IPS DF 6.9 (cell line): Measurements from ENCODE around the gene RANGRF.

Experiments
- DNase-seq: peaks from one replicate; pipeline ENCODE4 v3.0.0-alpha.2; 2013; ENCODE audit warnings: low read depth, low spot score
- H3K27ac ChIP-seq: one replicate; pipeline ENCODE4 v1.5.1; 2013; ENCODE audit warnings: low read length, control low read depth
- H3K27me3 ChIP-seq: 2 replicates; pipeline ENCODE4 v1.6.1; 2013; ENCODE audit warnings: mild to moderate bottlenecking, low read length; ENCODE audit not compliant: control insufficient read depth, insufficient read depth
- H3K36me3 ChIP-seq: 2 replicates; pipeline ENCODE4 v1.6.1; 2013; ENCODE audit warnings: low read length; ENCODE audit not compliant: control insufficient read depth, insufficient read depth
- H3K4me1 ChIP-seq: 2 replicates; pipeline ENCODE4 v1.6.1; 2013; ENCODE audit warnings: low read length; ENCODE audit not compliant: control insufficient read depth, insufficient read depth
- H3K4me3 ChIP-seq: 2 replicates; pipeline ENCODE4 v1.5.1; 2013; ENCODE audit warnings: mild to moderate bottlenecking, low read length
- H3K9me3 ChIP-seq: 2 replicates; pipeline ENCODE4 v1.6.1; 2013; ENCODE audit warnings: low read length, inconsistent platforms; ENCODE audit not compliant: control insufficient read depth, insufficient read depth
- WGBS: extraction: QIAGEN DNeasy Blood & Tissue Kit; methylation state at CpG from one replicate; pipeline ENCODE4 v1.1.7; 2013; ENCODE audit warnings: mixed read lengths, missing lambda C conversion rate; ENCODE audit not compliant: insufficient read length, insufficient coverage; 5-methylcytosine and 5-hydroxymethylcytosine counted together

Gene RANGRF

DNA sequence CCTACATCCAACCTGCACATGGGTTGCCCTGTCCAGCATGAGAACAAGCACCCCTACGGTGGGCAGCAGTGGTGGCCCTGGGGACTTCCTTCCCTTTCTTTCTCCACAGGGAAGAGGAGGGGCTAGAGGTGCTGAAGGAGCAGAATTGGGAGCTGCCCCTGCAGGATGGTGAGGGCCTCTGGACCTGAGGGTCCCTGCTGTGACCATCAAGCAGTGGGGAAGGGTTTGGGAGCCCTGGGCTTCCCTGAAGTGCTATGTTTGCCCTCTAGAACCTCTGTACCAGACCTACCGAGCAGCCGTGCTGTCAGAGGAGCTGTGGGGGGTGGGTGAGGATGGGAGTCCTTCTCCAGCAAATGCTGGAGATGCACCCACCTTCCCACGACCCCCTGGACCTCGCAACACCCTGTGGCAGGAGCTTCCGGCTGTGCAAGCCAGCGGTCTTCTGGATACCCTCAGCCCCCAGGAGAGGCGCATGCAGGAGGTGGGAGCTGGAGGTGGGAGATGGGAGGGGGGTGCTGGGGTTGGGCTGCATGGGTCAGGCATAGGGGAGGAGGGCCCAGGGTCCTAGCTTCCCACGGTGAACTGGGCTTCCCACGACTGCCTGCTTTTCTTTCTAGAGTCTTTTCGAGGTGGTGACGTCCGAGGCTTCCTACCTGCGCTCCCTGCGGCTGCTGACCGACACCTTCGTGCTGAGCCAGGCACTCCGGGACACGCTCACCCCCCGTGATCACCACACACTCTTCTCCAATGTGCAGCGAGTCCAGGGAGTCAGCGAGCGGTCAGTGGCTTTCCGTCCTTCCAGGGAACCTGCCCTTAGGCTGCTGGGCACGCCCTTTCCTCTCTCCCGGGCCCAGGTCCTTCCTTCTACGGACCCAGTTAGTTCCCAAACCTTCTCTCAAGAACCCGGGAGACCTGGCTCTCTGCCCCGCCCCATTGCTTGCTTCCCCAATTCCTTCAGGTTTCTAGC lies 26.6 kb downstream of the RANGRF start:
- Histone ChIP-seq H3K27ac (no peak overlapping the region), H3K27me3 (no peaks in the 10 kb centered on the region; the same call in 1 of the 2 replicates), H3K36me3 (no peaks in the 10 kb centered on the region), H3K4me1 (peaks cover 5% of the 10 kb centered on the region), H3K4me3 (peak overlapping the region; percentile 38; the same call in 1 of the 2 replicates), H3K9me3 (no peaks in the 10 kb centered on the region)
- WGBS: no CpG with 5 or more reads among the region's 29 CpGs
- DNase-seq: no peak

DNA sequence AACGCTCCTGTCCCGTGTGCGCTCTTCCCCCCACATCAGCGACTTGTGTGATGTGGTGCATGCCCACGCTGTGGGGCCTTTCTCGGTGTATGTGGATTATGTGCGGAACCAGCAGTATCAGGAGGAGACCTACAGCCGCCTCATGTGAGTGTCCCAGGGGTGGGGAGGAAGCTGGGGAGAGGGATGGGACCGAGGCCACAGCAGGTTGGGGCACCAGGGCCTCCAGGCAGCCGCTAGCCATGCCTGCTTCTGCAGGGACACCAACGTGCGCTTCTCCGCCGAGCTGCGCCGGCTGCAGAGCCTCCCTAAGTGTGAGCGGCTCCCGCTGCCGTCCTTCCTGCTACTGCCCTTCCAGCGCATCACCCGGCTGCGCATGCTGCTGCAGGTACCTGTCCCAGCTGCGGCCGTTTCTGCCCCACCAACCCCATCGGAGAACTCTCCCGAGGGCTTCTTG lies 27.3 kb downstream of the RANGRF start:
- no peaks in the 10 kb centered on the region for H3K36me3 ChIP-seq
- no CpG with 5 or more reads among the region's 26 CpGs for WGBS
- no peak for DNase-seq
- no peak overlapping the region for H3K27ac ChIP-seq
- H3K27me3 ChIP-seq: no peaks in the 10 kb centered on the region; the same call in 1 of the 2 replicates
- peaks cover 5% of the 10 kb centered on the region for H3K4me1 ChIP-seq
- peak overlapping the region; percentile 38; the same call in 1 of the 2 replicates for H3K4me3 ChIP-seq
- H3K9me3 ChIP-seq: no peaks in the 10 kb centered on the region

DNA sequence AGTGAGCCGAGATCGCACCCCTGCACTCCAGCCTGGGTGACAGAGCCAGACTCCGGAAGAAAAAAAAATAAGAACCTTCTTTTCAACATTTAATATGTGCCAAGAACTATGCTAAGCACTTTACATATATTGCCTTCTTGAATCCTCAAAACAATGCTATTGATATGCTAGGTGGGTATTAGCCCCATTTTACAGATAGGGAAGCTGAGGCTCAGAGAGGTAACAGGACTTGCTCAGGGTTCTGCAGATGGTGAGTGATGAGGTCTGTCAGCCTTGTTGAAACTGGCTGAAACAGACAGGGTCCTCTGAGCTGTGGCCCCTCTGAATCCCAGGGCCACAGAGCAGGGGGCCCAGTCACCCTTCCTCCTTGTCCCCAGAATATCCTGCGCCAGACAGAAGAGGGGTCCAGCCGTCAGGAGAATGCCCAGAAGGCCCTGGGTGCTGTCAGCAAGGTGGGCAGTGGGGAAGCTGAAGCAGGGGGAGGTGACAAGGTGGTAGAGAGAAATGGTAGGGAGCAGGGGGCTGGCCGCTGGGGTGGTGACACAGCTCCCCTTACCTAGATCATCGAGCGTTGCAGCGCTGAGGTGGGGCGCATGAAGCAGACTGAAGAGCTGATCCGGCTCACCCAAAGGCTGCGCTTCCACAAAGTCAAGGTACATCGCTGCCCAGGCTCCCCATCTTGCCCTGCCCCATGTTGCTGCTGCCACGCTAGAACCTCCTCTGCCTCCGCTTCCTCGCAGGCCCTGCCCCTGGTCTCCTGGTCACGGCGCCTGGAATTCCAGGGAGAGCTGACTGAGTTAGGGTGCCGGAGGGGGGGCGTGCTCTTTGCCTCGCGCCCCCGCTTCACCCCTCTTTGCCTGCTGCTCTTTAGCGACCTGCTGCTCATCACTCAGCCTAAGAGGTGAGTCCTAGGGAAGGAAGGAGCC lies 29.8 kb downstream of the RANGRF start:
- Histone ChIP-seq H3K27me3 (no peaks in the 10 kb centered on the region; the same call in 1 of the 2 replicates), H3K4me1 (peaks cover 5% of the 10 kb centered on the region), H3K36me3 (no peaks in the 10 kb centered on the region), H3K9me3 (no peaks in the 10 kb centered on the region), H3K27ac (no peak overlapping the region), H3K4me3 (no peak overlapping the region)
- DNase-seq: no peak
- no CpG with 5 or more reads among the region's 24 CpGs for WGBS

DNA sequence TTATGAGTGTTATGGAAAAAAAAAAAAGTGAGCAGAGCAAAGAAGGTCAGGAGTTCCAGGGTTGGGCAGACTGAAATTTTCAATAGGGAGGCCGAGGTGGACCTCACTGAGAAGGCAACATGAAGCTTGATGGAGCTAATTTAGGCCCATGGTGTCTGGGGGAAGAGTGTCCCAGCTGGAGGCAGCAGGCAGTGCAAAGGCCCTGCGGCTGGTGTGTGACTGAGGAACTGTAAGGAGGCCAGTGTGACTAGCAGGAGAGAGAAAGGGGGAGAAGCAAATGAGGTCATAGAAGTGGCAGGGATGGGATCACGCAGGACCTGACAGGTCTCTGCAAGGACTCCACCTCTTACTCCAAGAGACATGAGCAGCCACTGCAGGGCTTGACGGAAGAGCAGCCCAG lies 31.8 kb downstream of the RANGRF start:
- H3K36me3 ChIP-seq: no peaks in the 10 kb centered on the region
- no CpG with 5 or more reads among the region's 4 CpGs for WGBS

DNA sequence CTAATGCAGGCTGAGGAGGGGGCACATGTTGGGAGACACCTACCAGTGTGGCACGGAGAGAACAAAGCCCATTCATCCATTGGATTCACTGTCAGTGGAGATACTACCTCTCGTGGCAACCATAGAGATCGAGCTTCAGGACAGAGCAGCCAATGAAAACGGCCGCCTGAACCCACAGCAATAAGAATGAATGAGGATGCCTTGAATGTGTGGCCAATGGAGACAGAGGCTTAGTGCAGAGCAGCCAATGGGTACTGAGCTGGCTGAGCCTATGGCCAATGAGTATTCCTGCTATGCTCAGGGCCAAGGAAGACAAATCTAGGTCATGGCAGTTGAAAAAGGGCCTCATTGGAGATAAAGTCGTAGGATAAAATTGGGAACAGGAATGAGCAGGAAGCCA lies 32.5 kb downstream of the RANGRF start:
- Histone ChIP-seq H3K9me3 (no peaks in the 10 kb centered on the region), H3K27me3 (no peaks in the 10 kb centered on the region; the same call in 1 of the 2 replicates), H3K4me3 (no peak overlapping the region), H3K27ac (no peak overlapping the region), H3K36me3 (no peaks in the 10 kb centered on the region), H3K4me1 (no peaks in the 10 kb centered on the region)
- no CpG with 5 or more reads among the region's 6 CpGs for WGBS
- no peak for DNase-seq

More for the DNA sequence above, 31.8 kb downstream of the RANGRF start:
- Histone ChIP-seq H3K4me3 (no peak overlapping the region), H3K27me3 (no peaks in the 10 kb centered on the region; the same call in 1 of the 2 replicates), H3K27ac (no peak overlapping the region), H3K4me1 (no peaks in the 10 kb centered on the region), H3K9me3 (no peaks in the 10 kb centered on the region)
- DNase-seq: no peak

DNA sequence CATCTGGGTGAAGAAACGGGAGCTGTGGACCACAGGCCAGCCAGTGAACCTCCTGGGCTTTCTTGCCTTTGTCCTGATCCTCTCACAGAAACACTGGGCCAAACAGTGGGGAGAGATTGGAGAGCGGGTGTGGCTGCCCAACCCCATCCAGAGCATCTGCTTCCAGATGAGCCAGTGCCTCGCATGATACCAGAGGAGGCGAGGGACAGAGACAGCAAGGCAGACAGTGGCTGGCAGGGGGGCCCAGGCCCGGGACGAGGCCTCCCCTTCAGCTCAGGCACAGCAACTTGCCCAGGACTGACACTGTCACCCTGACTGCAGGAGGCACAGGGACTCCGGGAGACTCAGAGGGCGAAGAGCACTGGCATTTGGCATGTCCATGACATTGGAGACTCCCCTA lies 33.6 kb downstream of the RANGRF start:
- WGBS: no CpG with 5 or more reads among the region's 8 CpGs

DNA sequence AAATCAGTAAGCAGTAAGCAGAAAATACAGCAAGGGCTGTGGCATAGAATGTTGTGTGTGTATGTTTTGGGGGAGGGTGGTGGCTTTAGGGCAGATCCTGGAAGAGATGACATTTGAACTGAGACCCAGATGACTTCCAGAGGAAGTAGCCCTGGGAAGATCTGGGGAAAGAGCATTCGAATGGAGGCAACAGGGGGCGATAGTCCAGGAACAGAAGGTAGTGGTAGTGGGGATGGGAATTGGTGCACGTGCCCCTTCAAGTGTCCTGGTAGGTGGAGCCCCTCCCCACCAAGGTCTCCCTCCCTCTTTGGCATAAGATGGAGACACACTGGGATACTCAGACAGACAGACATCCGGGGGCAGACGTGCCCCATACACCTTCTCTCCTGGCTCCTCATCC lies 35.7 kb downstream of the RANGRF start:
- H3K27me3 ChIP-seq: no peaks in the 10 kb centered on the region; the same call in 1 of the 2 replicates
- H3K4me3 ChIP-seq: no peak overlapping the region
- no peaks in the 10 kb centered on the region for H3K9me3 ChIP-seq
- no peak overlapping the region for H3K27ac ChIP-seq
- no peak for DNase-seq
- no CpG with 5 or more reads among the region's 5 CpGs for WGBS
- H3K4me1 ChIP-seq: peaks cover 2% of the 10 kb centered on the region; the same call in 1 of the 2 replicates
- no peaks in the 10 kb centered on the region for H3K36me3 ChIP-seq

More for the DNA sequence above, 33.6 kb downstream of the RANGRF start:
- Histone ChIP-seq H3K4me3 (no peak overlapping the region), H3K27me3 (no peaks in the 10 kb centered on the region; the same call in 1 of the 2 replicates), H3K4me1 (no peaks in the 10 kb centered on the region), H3K36me3 (no peaks in the 10 kb centered on the region), H3K9me3 (no peaks in the 10 kb centered on the region), H3K27ac (no peak overlapping the region)
- DNase-seq: no peak

DNA sequence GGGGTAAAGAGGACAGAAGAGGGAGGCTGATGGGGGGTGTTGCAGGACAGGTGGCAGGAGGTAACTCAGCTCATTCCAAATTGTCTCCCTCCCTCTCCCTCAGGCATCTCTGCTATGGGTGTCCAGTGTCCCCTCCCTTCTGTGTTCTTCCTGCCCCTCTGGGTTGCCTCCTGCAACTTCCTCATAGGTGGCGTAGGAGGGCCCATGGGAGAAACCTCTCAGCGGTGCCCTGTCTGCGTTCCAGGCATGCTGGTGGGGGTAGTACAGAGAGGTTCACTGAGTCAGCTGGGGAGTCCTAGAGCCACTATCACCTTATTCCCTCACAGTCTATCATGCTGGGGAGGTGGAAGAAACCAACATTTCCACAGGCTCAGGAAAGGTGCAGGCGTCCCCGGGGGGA lies 36.5 kb downstream of the RANGRF start:
- no peak overlapping the region for H3K27ac ChIP-seq
- H3K4me1 ChIP-seq: peaks cover 2% of the 10 kb centered on the region; the same call in 1 of the 2 replicates
- no peaks in the 10 kb centered on the region; the same call in 1 of the 2 replicates for H3K27me3 ChIP-seq
- H3K4me3 ChIP-seq: no peak overlapping the region
- no peaks in the 10 kb centered on the region for H3K9me3 ChIP-seq
- no peak for DNase-seq
- no peaks in the 10 kb centered on the region for H3K36me3 ChIP-seq
- WGBS: no CpG with 5 or more reads among the region's 5 CpGs

DNA sequence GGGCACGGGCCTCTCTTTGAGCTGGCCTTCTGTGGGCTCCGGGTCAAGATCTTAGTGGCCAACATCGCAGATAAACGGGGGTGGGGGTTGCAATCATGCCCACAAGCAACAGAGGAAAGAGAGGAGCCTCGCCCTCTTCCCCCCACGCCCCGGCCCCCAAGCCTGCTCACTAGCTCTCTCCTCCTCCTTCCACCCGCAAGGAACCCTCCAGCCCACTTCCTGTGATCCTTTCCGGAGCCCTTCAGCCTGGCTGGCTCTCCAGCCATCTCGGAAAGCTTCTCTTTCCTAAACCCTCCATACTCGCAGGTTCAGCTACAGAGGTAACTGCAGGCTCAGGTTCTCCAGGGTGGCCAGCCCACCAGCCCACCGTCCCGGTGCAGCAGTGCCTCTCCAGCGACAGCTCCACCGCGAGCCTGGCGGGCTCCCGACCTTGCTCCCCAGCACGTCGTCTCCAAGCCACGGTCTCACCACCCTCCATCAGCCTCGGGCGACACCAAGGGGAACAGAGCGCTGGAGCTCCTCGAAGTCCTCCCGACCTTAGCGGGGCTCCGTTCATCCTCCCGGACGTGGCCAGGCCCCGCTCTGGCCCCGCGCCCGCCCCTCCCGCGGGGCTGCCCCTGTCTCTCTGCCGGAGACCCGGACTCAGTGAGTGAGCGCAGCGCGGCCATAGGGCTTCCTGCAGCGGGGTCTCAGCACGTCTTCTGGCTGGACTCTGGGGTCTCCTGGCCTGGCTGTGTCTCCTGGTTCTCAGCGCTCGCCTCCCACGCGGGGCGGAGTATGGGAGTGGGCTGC lies 38.2 kb downstream of the RANGRF start:
- Histone ChIP-seq H3K4me3 (peak overlapping the region; percentile 50), H3K27ac (no peak overlapping the region), H3K9me3 (no peaks in the 10 kb centered on the region), H3K27me3 (no peaks in the 10 kb centered on the region; the same call in 1 of the 2 replicates), H3K36me3 (no peaks in the 10 kb centered on the region), H3K4me1 (peaks cover 2% of the 10 kb centered on the region; the same call in 1 of the 2 replicates)
- no CpG with 5 or more reads among the region's 48 CpGs for WGBS
- no peak for DNase-seq
